Small intestine (tissue), 7 donors: Measurements from ENCODE around the gene ALDH3B1. TPM values are rescaled to one million over a fixed set of nuclear protein-coding genes. Genes with fewer than 3 reads are reported as not detected.
A peak's percentile ranks its signal among the peaks of the same experiment; 100 is the strongest.

Source experiments
- DNase-seq, 2 donors: peaks; one replicate each; pipeline versions ENCODE4 v3.0.0 to v3.0.0-alpha.2; 2013
- FAIRE-seq: peaks from 2 replicates; lab custom pipeline; 2012; peaks lifted over from hg19 to GRCh38; lab: Jason Lieb, UNC
- H3K27ac ChIP-seq, 3 donors: one replicate each; pipeline ENCODE4 v1.5.1; 2013; ENCODE audit warnings: low read length in 2 of 3, mild to moderate bottlenecking in 2 of 3, control low read depth in 1 of 3, inconsistent platforms in 1 of 3, low read depth in 1 of 3, moderate library complexity in 1 of 3
- H3K27me3 ChIP-seq, 3 donors: one replicate each; pipeline ENCODE4 v1.6.1; 2013; ENCODE audit warnings: low read length in 3 of 3, inconsistent platforms in 1 of 3; ENCODE audit not compliant: control insufficient read depth in 3 of 3, insufficient read depth in 3 of 3
- H3K36me3 ChIP-seq, 3 donors: one replicate each; pipeline ENCODE4 v1.6.1; 2013; ENCODE audit warnings: low read length in 3 of 3, inconsistent platforms in 1 of 3, low read depth in 1 of 3, mild to moderate bottlenecking in 1 of 3, moderate library complexity in 1 of 3; ENCODE audit not compliant: control insufficient read depth in 3 of 3, insufficient read depth in 2 of 3
- H3K4me1 ChIP-seq, 3 donors: one replicate each; pipeline ENCODE4 v1.6.1; 2013; ENCODE audit warnings: low read length in 2 of 3, inconsistent platforms in 1 of 3, low read depth in 1 of 3, mild to moderate bottlenecking in 1 of 3, moderate library complexity in 1 of 3; ENCODE audit not compliant: control insufficient read depth in 3 of 3, insufficient read depth in 2 of 3
- H3K4me3 ChIP-seq, 3 donors: one replicate each; pipeline ENCODE4 v1.5.1; 2013; ENCODE audit warnings: low read length in 3 of 3, control low read depth in 1 of 3, inconsistent platforms in 1 of 3, low read depth in 1 of 3, mild to moderate bottlenecking in 1 of 3, moderate library complexity in 1 of 3
- H3K9me3 ChIP-seq, 2 donors: one replicate each; pipeline ENCODE4 v1.6.1; 2013; ENCODE audit warnings: low read depth in 1 of 2, low read length in 1 of 2; ENCODE audit not compliant: control insufficient read depth in 2 of 2, insufficient read depth in 1 of 2
- WGBS, 3 donors: extraction: QIAGEN DNeasy Blood & Tissue Kit; methylation state at CpG; one replicate each; pipeline ENCODE4 v1.1.7; 2013; 5-methylcytosine and 5-hydroxymethylcytosine counted together
- polyA plus RNA-seq, 4 donors: library from polyadenylated mRNA; stranded (reverse) in 3 of 4; unstranded in 1 of 4; fragments of 200-250 nt in 3 of 4; fragments of 120-200 nt in 1 of 4; gene quantifications; one replicate each; pipeline versions ENCODE4 v1.2.1 to v1.2.3, GENCODE V29; 2013
- donor health status: healthy with polysubstance abuse.
- donor health status: control.
- donor health status: control.
- donor health status: Bipolar disorder and iron deficiency.
- donor health status: healthy.

Gene ALDH3B1
- polyA plus RNA-seq, 4 donors = 14.4 to 28.1 (median 21.6) TPM

- H3K9me3 ChIP-seq = no peaks in the 10 kb centered on the region
- FAIRE-seq = no peak
- no peak overlapping the region for H3K4me3 ChIP-seq
- H3K27me3 ChIP-seq = no peaks in the 10 kb centered on the region
- H3K36me3 ChIP-seq = peaks cover 0 to 42% (median 0%) of the 10 kb centered on the region in 3 donors
- 72 to 87% (median 79%) methylated on average over 12 of the region's 12 CpGs for WGBS, 3 donors
- no peak for DNase-seq
- peaks cover 0 to 16% (median 3%) of the 10 kb centered on the region in 3 donors for H3K4me1 ChIP-seq
- H3K27ac ChIP-seq = no peak overlapping the region
These were observed 9.4 kb downstream of the ALDH3B1 start for GRCh38 chr11:68019486-68019885.

GRCh38 chr11:68020575-68020974 lies 10.4 kb downstream of the ALDH3B1 start:
- no peak for FAIRE-seq
- H3K4me3 ChIP-seq = no peak overlapping the region

DNA sequence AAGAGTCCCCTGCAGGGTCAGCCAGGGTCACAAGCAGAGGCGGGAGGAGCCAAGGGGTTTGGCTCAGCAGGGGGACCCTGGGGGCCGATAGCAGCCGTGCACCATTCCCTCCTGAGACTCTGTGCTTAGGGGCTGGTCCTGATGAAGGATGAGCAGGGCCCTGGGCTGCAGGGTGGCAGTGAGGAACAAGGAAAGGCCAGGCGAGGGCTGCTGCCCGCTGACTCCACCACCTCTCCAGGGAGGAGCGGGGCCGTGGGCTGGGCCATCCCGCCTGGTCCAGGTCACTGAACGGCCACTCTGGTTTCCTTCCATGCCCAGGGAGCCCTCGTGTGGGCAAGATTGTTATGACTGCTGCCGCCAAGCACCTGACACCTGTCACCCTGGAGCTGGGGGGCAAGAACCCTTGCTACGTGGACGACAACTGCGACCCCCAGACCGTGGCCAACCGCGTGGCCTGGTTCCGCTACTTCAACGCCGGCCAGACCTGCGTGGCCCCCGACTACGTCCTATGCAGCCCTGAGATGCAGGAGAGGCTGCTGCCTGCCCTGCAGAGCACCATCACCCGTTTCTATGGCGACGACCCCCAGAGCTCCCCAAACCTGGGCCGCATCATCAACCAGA lies 11.2 kb downstream of the ALDH3B1 start:
- no peak for FAIRE-seq
- H3K27me3 ChIP-seq = no peaks in the 10 kb centered on the region
- 50 to 68% (median 64%) methylated on average over 25 to 27 of the region's 27 CpGs for WGBS, 3 donors
- H3K4me3 ChIP-seq = no peak overlapping the region
- H3K9me3 ChIP-seq = peaks cover 0 to 5% of the 10 kb centered on the region in 2 donors
- no peak overlapping the region for H3K27ac ChIP-seq
- peaks cover 0 to 47% (median 0%) of the 10 kb centered on the region in 3 donors for H3K36me3 ChIP-seq
- DNase-seq = peak; percentile 50 to 67
- H3K4me1 ChIP-seq = peaks cover 0 to 10% (median 0%) of the 10 kb centered on the region in 3 donors

More at GRCh38 chr11:68020575-68020974, 10.4 kb downstream of the ALDH3B1 start:
- H3K27me3 ChIP-seq = no peaks in the 10 kb centered on the region
- WGBS, 3 donors = 30 to 44% (median 37%) methylated on average over 11 of the region's 11 CpGs
- H3K36me3 ChIP-seq = peaks cover 0 to 44% (median 0%) of the 10 kb centered on the region in 3 donors
- no peak for DNase-seq
- peaks cover 0 to 5% of the 10 kb centered on the region in 2 donors for H3K9me3 ChIP-seq
- no peak overlapping the region for H3K27ac ChIP-seq
- H3K4me1 ChIP-seq = peaks cover 0 to 12% (median 0%) of the 10 kb centered on the region in 3 donors

GRCh38 chr11:68022531-68022930 lies 12.4 kb downstream of the ALDH3B1 start:
- whole genome bisulfite sequencing, 3 donors = 87 to 96% (median 92%) methylated on average over 12 to 13 of the region's 13 CpGs
- no peak for FAIRE-seq
- Histone ChIP-seq H3K4me1 (no peaks in the 10 kb centered on the region), H3K27ac (no peak overlapping the region), H3K4me3 (no peak overlapping the region), H3K9me3 (peaks cover 0 to 5% of the 10 kb centered on the region in 2 donors), H3K27me3 (no peaks in the 10 kb centered on the region), H3K36me3 (peaks cover 0 to 58% (median 0%) of the 10 kb centered on the region in 3 donors)
- no peak for DNase-seq

GRCh38 chr11:68024508-68024907 lies 14.4 kb downstream of the ALDH3B1 start:
- H3K4me1 ChIP-seq = peaks cover 0 to 1% (median 0%) of the 10 kb centered on the region in 3 donors
- FAIRE-seq (no peak), DNase-seq (no peak)
- peaks cover 0 to 58% (median 0%) of the 10 kb centered on the region in 3 donors for H3K36me3 ChIP-seq
- 84 to 90% (median 90%) methylated on average over 5 of the region's 5 CpGs for WGBS, 3 donors
- H3K27ac ChIP-seq = no peak overlapping the region
- no peaks in the 10 kb centered on the region for H3K27me3 ChIP-seq
- H3K9me3 ChIP-seq = peaks cover 0 to 5% of the 10 kb centered on the region in 2 donors
- H3K4me3 ChIP-seq = no peak overlapping the region

GRCh38 chr11:68025047-68025446 lies 14.9 kb downstream of the ALDH3B1 start:
- peaks cover 0 to 5% (median 0%) of the 10 kb centered on the region in 3 donors for H3K4me1 ChIP-seq
- H3K36me3 ChIP-seq = peaks cover 0 to 54% (median 0%) of the 10 kb centered on the region in 3 donors
- H3K9me3 ChIP-seq = peaks cover 0 to 5% of the 10 kb centered on the region in 2 donors
- DNase-seq (no peak), FAIRE-seq (no peak)
- H3K27me3 ChIP-seq = no peaks in the 10 kb centered on the region
- WGBS, 3 donors = 69 to 76% (median 72%) methylated on average over 5 of the region's 5 CpGs
- no peak overlapping the region for H3K4me3 ChIP-seq
- no peak overlapping the region for H3K27ac ChIP-seq

- Histone ChIP-seq H3K36me3 (peaks cover 0 to 53% (median 0%) of the 10 kb centered on the region in 3 donors), H3K27me3 (no peaks in the 10 kb centered on the region), H3K9me3 (peaks cover 0 to 5% of the 10 kb centered on the region in 2 donors), H3K4me3 (no peak overlapping the region), H3K27ac (no peak overlapping the region), H3K4me1 (peaks cover 0 to 10% (median 0%) of the 10 kb centered on the region in 3 donors)
- no peak for FAIRE-seq
- 85 to 88% (median 87%) methylated on average over 13 to 18 of the region's 18 CpGs for WGBS, 3 donors
- no peak for DNase-seq
These were observed 16.4 kb downstream of the ALDH3B1 start for GRCh38 chr11:68026391-68027105.

- peaks cover 0 to 54% (median 0%) of the 10 kb centered on the region in 3 donors for H3K36me3 ChIP-seq
- 93 to 99% (median 96%) methylated on average over 15 to 21 of the region's 21 CpGs for WGBS, 3 donors
- no peak for DNase-seq
- peaks cover 0 to 17% (median 0%) of the 10 kb centered on the region in 3 donors for H3K4me1 ChIP-seq
- H3K27ac ChIP-seq = no peak overlapping the region
- H3K27me3 ChIP-seq = no peaks in the 10 kb centered on the region
- no peak for FAIRE-seq
- no peak overlapping the region for H3K4me3 ChIP-seq
- peaks cover 0 to 5% of the 10 kb centered on the region in 2 donors for H3K9me3 ChIP-seq
These were observed 17.5 kb downstream of the ALDH3B1 start for GRCh38 chr11:68027667-68028066.
